Measurements from ENCODE around the gene ATP6V1C2.

DNA sequence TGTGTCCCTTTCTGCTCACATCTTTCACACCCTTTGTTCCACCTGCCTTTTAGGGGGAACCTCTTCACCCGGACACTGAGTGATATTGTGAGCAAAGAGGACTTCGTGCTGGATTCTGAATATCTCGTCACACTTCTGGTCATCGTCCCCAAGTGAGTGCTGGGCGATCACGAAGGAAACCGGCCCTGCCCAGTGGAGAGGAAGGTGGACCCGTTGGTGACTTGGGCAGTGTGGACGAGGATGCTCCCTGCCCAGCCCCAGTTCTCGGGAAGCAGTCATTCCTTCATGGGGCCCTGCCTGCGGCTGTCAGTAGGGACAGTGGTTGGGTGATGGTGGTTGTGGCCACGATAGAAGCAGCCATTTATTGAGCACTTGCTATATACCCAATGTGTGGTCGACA lies 50.4 kb downstream of the ATP6V1C2 start:
- TF ChIP-seq CTCF (IDR thresholded peaks at IDR 0.05) (no peak), POLR2A (IDR thresholded peaks at IDR 0.05) (no peak)

Data from heart left ventricle (tissue), 13 donors.